Measurements from ENCODE around the gene PDLIM7. TPM values are rescaled to one million over a fixed set of nuclear protein-coding genes. Genes with fewer than 3 reads are reported as not detected.

Gene PDLIM7
- polyA plus RNA-seq, 1 experiment, result 195 TPM

GRCh38 chr5:177440990-177441780 lies 56.2 kb downstream of the PDLIM7 start:
- no peak overlapping the region for H3K27ac ChIP-seq (ENCODE audit: low read depth, low read length)
- no peak for DNase-seq (ENCODE audit: low read depth, low spot score)
- POLR2A ChIA-PET, result interaction anchor here (0.6 kb wide), 1 partner anchor 14 kb away, joined by 3 read pairs; no protein-coding TSS in a partner anchor
- H3K27me3 ChIP-seq (ENCODE audit: control insufficient read depth, insufficient read depth, low read length), result no peaks in the 10 kb centered on the region
- no peak for TF ChIP-seq CTCF (IDR thresholded peaks at IDR 0.05; ENCODE audit: low read depth, low read length)
- CTCF ChIA-PET, result interaction anchor here (0.6 to 1.1 kb wide), 3 partner anchors 24 to 50 kb away, joined by 3 to 4 read pairs (median 3); no protein-coding TSS in a partner anchor
- H3K4me3 ChIP-seq (ENCODE audit: low read depth, low read length), result no peak overlapping the region
- no peaks in the 10 kb centered on the region for H3K9me3 ChIP-seq (ENCODE audit: control insufficient read depth, insufficient read depth, low read length)

GRCh38 chr5:177440211-177440989 lies 57.0 kb downstream of the PDLIM7 start:
- Histone ChIP-seq H3K9me3 (ENCODE audit: control insufficient read depth, insufficient read depth, low read length) (no peaks in the 10 kb centered on the region; the same call in 1 of the 2 replicates), H3K27me3 (ENCODE audit: control insufficient read depth, insufficient read depth, low read length) (no peaks in the 10 kb centered on the region), H3K27ac (ENCODE audit: low read depth, low read length) (no peak overlapping the region), H3K4me3 (ENCODE audit: low read depth, low read length) (no peak overlapping the region)
- ChIA-PET POLR2A (interaction anchor here (0.6 kb wide), 1 partner anchor 12 kb away, joined by 3 read pairs; no protein-coding TSS in a partner anchor), CTCF (interaction anchor here (1.1 kb wide), 1 partner anchor 50 kb away, joined by 3 read pairs; no protein-coding TSS in a partner anchor)
- no peak for TF ChIP-seq CTCF (IDR thresholded peaks at IDR 0.05; ENCODE audit: low read depth, low read length)
- DNase-seq (ENCODE audit: low read depth, low spot score), result no peak

- ChIA-PET CTCF (interaction anchor here (0.8 to 1.1 kb wide), 4 partner anchors 13 to 49 kb away, joined by 3 to 4 read pairs (median 3); partner anchors contain the start of gene GRK6), POLR2A (interaction anchor here (0.6 kb wide), 1 partner anchor 12 kb away, joined by 3 read pairs; no protein-coding TSS in a partner anchor)
- H3K27ac ChIP-seq (ENCODE audit: low read depth, low read length), result no peak overlapping the region
- no peak for DNase-seq (ENCODE audit: low read depth, low spot score)
- H3K27me3 ChIP-seq (ENCODE audit: control insufficient read depth, insufficient read depth, low read length), result no peaks in the 10 kb centered on the region
- no peak for TF ChIP-seq CTCF (IDR thresholded peaks at IDR 0.05; ENCODE audit: low read depth, low read length)
- H3K9me3 ChIP-seq (ENCODE audit: control insufficient read depth, insufficient read depth, low read length), result no peaks in the 10 kb centered on the region; the same call in 1 of the 2 replicates
- no peak overlapping the region for H3K4me3 ChIP-seq (ENCODE audit: low read depth, low read length)
Measured at GRCh38 chr5:177439518-177440053, 57.8 kb downstream of the PDLIM7 start.

- H3K4me3 ChIP-seq (ENCODE audit: low read depth, low read length), result no peak overlapping the region
- H3K9me3 ChIP-seq (ENCODE audit: control insufficient read depth, insufficient read depth, low read length), result no peaks in the 10 kb centered on the region; the same call in 1 of the 2 replicates
- POLR2A ChIA-PET, result no interaction called here
- H3K27me3 ChIP-seq (ENCODE audit: control insufficient read depth, insufficient read depth, low read length), result no peaks in the 10 kb centered on the region
- no peak overlapping the region for H3K27ac ChIP-seq (ENCODE audit: low read depth, low read length)
- CTCF ChIA-PET, result no interaction called here
- DNase-seq (ENCODE audit: low read depth, low spot score), result no peak
- TF ChIP-seq CTCF (IDR thresholded peaks at IDR 0.05; ENCODE audit: low read depth, low read length), result no peak
Measured at GRCh38 chr5:177438468-177438867, 58.9 kb downstream of the PDLIM7 start.

Data from AG04450 (cell line).